ENCODE data around the gene DTNB.

DNA sequence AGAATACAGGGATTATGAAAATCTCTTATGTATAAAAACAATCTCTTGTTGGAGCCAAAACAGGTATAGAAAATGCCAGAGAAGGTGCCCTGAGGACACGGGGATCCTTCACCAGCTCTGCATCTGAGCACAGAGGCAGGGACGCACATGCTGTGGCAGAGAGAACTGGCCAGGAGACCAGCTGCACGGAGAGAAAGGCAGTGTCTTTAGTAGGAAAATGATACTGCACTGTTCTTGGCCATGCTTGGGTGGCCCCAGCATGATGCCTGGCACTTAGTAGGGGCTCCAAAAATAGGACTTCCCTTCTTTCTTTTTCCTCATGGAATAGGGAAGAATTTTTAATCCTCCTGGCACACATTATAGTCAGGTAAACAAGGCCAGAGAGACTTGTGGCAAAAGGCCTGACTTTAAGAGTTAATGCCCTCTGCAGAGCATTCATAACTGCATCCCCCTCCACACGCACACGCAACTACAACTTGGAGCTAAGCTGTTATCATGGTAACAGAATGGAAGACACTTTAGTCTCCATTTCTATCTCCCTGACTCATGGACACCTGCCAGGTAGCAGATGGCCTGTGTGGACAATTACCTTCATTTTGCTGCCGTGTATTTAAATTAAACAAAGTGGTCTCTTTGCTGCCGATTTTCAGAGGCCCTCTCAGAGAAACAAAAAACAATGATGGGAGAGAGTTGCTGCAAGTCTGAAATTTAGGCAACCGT is 271.9 kb downstream of the DTNB start:
- no peak for TF ChIP-seq POLR2AphosphoS5 (IDR thresholded peaks at IDR 0.05; ENCODE audit: borderline replicate concordance, low read depth, low read length)
- no peak for TF ChIP-seq FOXP2 (optimal IDR thresholded peaks at IDR 0.05; ENCODE audit: control extremely low read depth, extremely low read length, insufficient read depth)
